CD8-positive, alpha-beta memory T cell (primary cell): ENCODE data around the gene ATP2C1. TPM values are rescaled to one million over a fixed set of nuclear protein-coding genes. Genes with fewer than 3 reads are reported as not detected.

Source experiments
- polyA plus RNA-seq: library from polyadenylated mRNA; unstranded; fragments of 300-500 nt; fragmentation: Illumina TruSeq; gene quantifications from one replicate; pipeline ENCODE4 v1.2.3, GENCODE V29; 2021
- total RNA-seq, 2 experiments: library from RNA; stranded (reverse); gene quantifications; one replicate each; pipeline ENCODE4 v1.2.3, GENCODE V29; 2021

Gene ATP2C1
- total and polyA plus RNA-seq, 3 experiments from 2014 or later, result 15.0 to 71.7 (median 68.4) TPM

Other genes with a start within 250 kb of the ATP2C1 start
- gene PIK3R4, start 147.3 kb upstream of the ATP2C1 start, total RNA-seq, result 10 to 100 TPM; 32.0 to 34.8 TPM
- 20.8 TPM for gene PIK3R4, start 147.3 kb upstream of the ATP2C1 start, polyA plus RNA-seq
- 10 to 100 TPM; 11.9 to 13.7 TPM for gene ASTE1, start 132.7 kb downstream of the ATP2C1 start, total RNA-seq
- gene ASTE1, start 132.7 kb downstream of the ATP2C1 start, polyA plus RNA-seq, result 24.0 TPM
- gene NEK11, start 132.8 kb downstream of the ATP2C1 start, total RNA-seq, result 1 to 10 TPM; 2.4 to 2.8 TPM
- gene NEK11, start 132.8 kb downstream of the ATP2C1 start, polyA plus RNA-seq, result 1.4 TPM